ENCODE data around the gene MGRN1.

GRCh38 chr16:4724661-4725270 is 100.1 kb downstream of the MGRN1 start:
- TF ChIP-seq CTCF (IDR thresholded peaks at IDR 0.05; ENCODE audit: poor library complexity): no peak
- TF ChIP-seq EZH2phosphoT487 (IDR thresholded peaks at IDR 0.05; ENCODE audit: low read depth, severe bottlenecking, unreplicated experiment): no peak

Data from hepatocyte (in vitro differentiated cells).